ENCODE results near the gene SUPT3H. TPM values are rescaled to one million over a fixed set of nuclear protein-coding genes. Genes with fewer than 3 reads are reported as not detected.

Gene SUPT3H
- total and polyA plus RNA-seq, 5 donors from 2014 or later, result 4.8 to 7.8 (median 5.7) TPM

- H3K36me3 ChIP-seq (ENCODE audit: control insufficient read depth, insufficient read depth, low read length), result no peaks in the 10 kb centered on the region
- no peak overlapping the region for H3K4me3 ChIP-seq (ENCODE audit: low read depth, low read length)
- no peaks in the 10 kb centered on the region for H3K9me3 ChIP-seq (ENCODE audit: control insufficient read depth in 2 of 2, low read length in 2 of 2)
- Mint-ChIP-seq H3K36me3 (no peaks in the 10 kb centered on the region), H3K27ac (no peak overlapping the region), H3K4me1 (peaks cover 11 to 19% (median 15%) of the 10 kb centered on the region in 4 donors), H3K27me3 (peaks cover 60% of the 10 kb centered on the region), H3K4me3 (peak overlapping the region in 1 of 4 donors; percentile 17), H3K9me3 (no peaks in the 10 kb centered on the region)
- DNase-seq, result no peak
- H3K4me1 ChIP-seq (ENCODE audit: control insufficient read depth, insufficient read depth, low read length, poor library complexity, severe bottlenecking), result peaks cover 18% of the 10 kb centered on the region
- ATAC-seq (ENCODE audit: low read depth in 2 of 2), result no peak
- H3K27ac ChIP-seq (ENCODE audit: insufficient read depth, low read length, poor library complexity, severe bottlenecking), result no peak overlapping the region
- H3K27me3 ChIP-seq (ENCODE audit: control insufficient read depth, insufficient read depth, low read length), result peaks cover 9% of the 10 kb centered on the region
Observed at GRCh38 chr6:45415788-45416518, 38.2 kb upstream of the SUPT3H start.

- Mint-ChIP-seq H3K4me3 (peak overlapping the region in 1 of 4 donors; percentile 17), H3K36me3 (no peaks in the 10 kb centered on the region), H3K27ac (no peak overlapping the region), H3K9me3 (no peaks in the 10 kb centered on the region), H3K4me1 (peaks cover 5 to 12% (median 8%) of the 10 kb centered on the region in 4 donors), H3K27me3 (peaks cover 54% of the 10 kb centered on the region)
- H3K4me1 ChIP-seq (ENCODE audit: control insufficient read depth, insufficient read depth, low read length, poor library complexity, severe bottlenecking), result peaks cover 11% of the 10 kb centered on the region
- no peak overlapping the region for H3K27ac ChIP-seq (ENCODE audit: insufficient read depth, low read length, poor library complexity, severe bottlenecking)
- DNase-seq, result no peak
- H3K27me3 ChIP-seq (ENCODE audit: control insufficient read depth, insufficient read depth, low read length), result peaks cover 9% of the 10 kb centered on the region
- H3K4me3 ChIP-seq (ENCODE audit: low read depth, low read length), result no peak overlapping the region
- no peak for ATAC-seq (ENCODE audit: low read depth in 2 of 2)
- no peaks in the 10 kb centered on the region for H3K9me3 ChIP-seq (ENCODE audit: control insufficient read depth in 2 of 2, low read length in 2 of 2)
- no peaks in the 10 kb centered on the region for H3K36me3 ChIP-seq (ENCODE audit: control insufficient read depth, insufficient read depth, low read length)
Observed at GRCh38 chr6:45415315-45415714, 37.6 kb upstream of the SUPT3H start.

- no peaks in the 10 kb centered on the region for H3K36me3 ChIP-seq (ENCODE audit: control insufficient read depth, insufficient read depth, low read length)
- H3K9me3 Mint-ChIP-seq, result no peaks in the 10 kb centered on the region
- H3K9me3 ChIP-seq (ENCODE audit: control insufficient read depth in 2 of 2, low read length in 2 of 2), result no peaks in the 10 kb centered on the region
- ATAC-seq (ENCODE audit: low read depth in 2 of 2) (no peak), DNase-seq (no peak)
- H3K36me3 Mint-ChIP-seq, result no peaks in the 10 kb centered on the region
- H3K4me1 ChIP-seq (ENCODE audit: control insufficient read depth, insufficient read depth, low read length, poor library complexity, severe bottlenecking), result no peaks in the 10 kb centered on the region
- no peak overlapping the region for H3K4me3 ChIP-seq (ENCODE audit: low read depth, low read length)
- no peak overlapping the region for H3K4me3 Mint-ChIP-seq
- H3K27me3 Mint-ChIP-seq, result peaks cover 28% of the 10 kb centered on the region
- no peak overlapping the region for H3K27ac Mint-ChIP-seq
- no peak overlapping the region for H3K27ac ChIP-seq (ENCODE audit: insufficient read depth, low read length, poor library complexity, severe bottlenecking)
- H3K4me1 Mint-ChIP-seq, result peaks cover 0 to 2% (median 0%) of the 10 kb centered on the region in 4 donors
- H3K27me3 ChIP-seq (ENCODE audit: control insufficient read depth, insufficient read depth, low read length), result peaks cover 9% of the 10 kb centered on the region
Observed at GRCh38 chr6:45411959-45412358, 34.2 kb upstream of the SUPT3H start.

GRCh38 chr6:45400021-45400420 is 22.3 kb upstream of the SUPT3H start:
- no peaks in the 10 kb centered on the region for H3K9me3 ChIP-seq (ENCODE audit: control insufficient read depth in 2 of 2, low read length in 2 of 2)
- H3K27me3 ChIP-seq (ENCODE audit: control insufficient read depth, insufficient read depth, low read length), result no peaks in the 10 kb centered on the region
- Mint-ChIP-seq H3K36me3 (no peaks in the 10 kb centered on the region), H3K27ac (no peak overlapping the region), H3K27me3 (peaks cover 14% of the 10 kb centered on the region), H3K4me1 (peaks cover 0 to 2% (median under 1%) of the 10 kb centered on the region in 4 donors), H3K9me3 (peaks cover 0 to 3% (median 0%) of the 10 kb centered on the region in 7 donors), H3K4me3 (no peak overlapping the region)
- H3K4me1 ChIP-seq (ENCODE audit: control insufficient read depth, insufficient read depth, low read length, poor library complexity, severe bottlenecking), result no peaks in the 10 kb centered on the region
- no peak for DNase-seq
- no peak for ATAC-seq (ENCODE audit: low read depth in 2 of 2)
- no peak overlapping the region for H3K27ac ChIP-seq (ENCODE audit: insufficient read depth, low read length, poor library complexity, severe bottlenecking)
- H3K36me3 ChIP-seq (ENCODE audit: control insufficient read depth, insufficient read depth, low read length), result no peaks in the 10 kb centered on the region
- H3K4me3 ChIP-seq (ENCODE audit: low read depth, low read length), result no peak overlapping the region

- DNase-seq (peak in 1 of 3 donors; percentile 34), ATAC-seq (ENCODE audit: low read depth in 2 of 2) (no peak)
- Histone ChIP-seq H3K4me3 (ENCODE audit: low read depth, low read length) (no peak overlapping the region), H3K27ac (ENCODE audit: insufficient read depth, low read length, poor library complexity, severe bottlenecking) (no peak overlapping the region), H3K27me3 (ENCODE audit: control insufficient read depth, insufficient read depth, low read length) (no peaks in the 10 kb centered on the region), H3K36me3 (ENCODE audit: control insufficient read depth, insufficient read depth, low read length) (no peaks in the 10 kb centered on the region), H3K9me3 (ENCODE audit: control insufficient read depth in 2 of 2, low read length in 2 of 2) (no peaks in the 10 kb centered on the region), H3K4me1 (ENCODE audit: control insufficient read depth, insufficient read depth, low read length, poor library complexity, severe bottlenecking) (no peaks in the 10 kb centered on the region)
- no peaks in the 10 kb centered on the region for H3K36me3 Mint-ChIP-seq
- peaks cover 8% of the 10 kb centered on the region for H3K27me3 Mint-ChIP-seq
- H3K4me3 Mint-ChIP-seq, result no peak overlapping the region
- H3K27ac Mint-ChIP-seq, result no peak overlapping the region
- H3K4me1 Mint-ChIP-seq, result peaks cover 0 to 2% (median under 1%) of the 10 kb centered on the region in 4 donors
- peaks cover 0 to 5% (median under 1%) of the 10 kb centered on the region in 7 donors for H3K9me3 Mint-ChIP-seq
Observed at GRCh38 chr6:45398075-45398813, 20.5 kb upstream of the SUPT3H start.

- H3K27ac ChIP-seq (ENCODE audit: insufficient read depth, low read length, poor library complexity, severe bottlenecking), result no peak overlapping the region
- H3K36me3 ChIP-seq (ENCODE audit: control insufficient read depth, insufficient read depth, low read length), result no peaks in the 10 kb centered on the region
- H3K27ac Mint-ChIP-seq, result no peak overlapping the region
- H3K4me3 ChIP-seq (ENCODE audit: low read depth, low read length), result no peak overlapping the region
- H3K4me3 Mint-ChIP-seq, result no peak overlapping the region
- H3K9me3 ChIP-seq (ENCODE audit: control insufficient read depth in 2 of 2, low read length in 2 of 2), result peaks cover 2 to 4% of the 10 kb centered on the region in 2 experiments
- peaks cover 0 to 12% (median 5%) of the 10 kb centered on the region in 7 donors for H3K9me3 Mint-ChIP-seq
- ATAC-seq (ENCODE audit: low read depth in 2 of 2) (no peak), DNase-seq (no peak)
- H3K27me3 ChIP-seq (ENCODE audit: control insufficient read depth, insufficient read depth, low read length), result no peaks in the 10 kb centered on the region
- H3K4me1 ChIP-seq (ENCODE audit: control insufficient read depth, insufficient read depth, low read length, poor library complexity, severe bottlenecking), result no peaks in the 10 kb centered on the region
- H3K36me3 Mint-ChIP-seq, result no peaks in the 10 kb centered on the region
- H3K27me3 Mint-ChIP-seq, result no peaks in the 10 kb centered on the region
- H3K4me1 Mint-ChIP-seq, result peaks cover 0 to 2% (median under 1%) of the 10 kb centered on the region in 4 donors
Observed at GRCh38 chr6:45394586-45395095, 16.9 kb upstream of the SUPT3H start.

GRCh38 chr6:45388328-45388727 is 10.6 kb upstream of the SUPT3H start:
- Mint-ChIP-seq H3K27me3 (peaks cover 11% of the 10 kb centered on the region), H3K4me1 (no peaks in the 10 kb centered on the region), H3K36me3 (no peaks in the 10 kb centered on the region), H3K9me3 (peaks cover 0 to 12% (median 3%) of the 10 kb centered on the region in 7 donors), H3K27ac (no peak overlapping the region), H3K4me3 (no peak overlapping the region)
- no peak overlapping the region for H3K27ac ChIP-seq (ENCODE audit: insufficient read depth, low read length, poor library complexity, severe bottlenecking)
- DNase-seq (no peak), ATAC-seq (ENCODE audit: low read depth in 2 of 2) (no peak)
- H3K36me3 ChIP-seq (ENCODE audit: control insufficient read depth, insufficient read depth, low read length), result no peaks in the 10 kb centered on the region
- no peak overlapping the region for H3K4me3 ChIP-seq (ENCODE audit: low read depth, low read length)
- H3K27me3 ChIP-seq (ENCODE audit: control insufficient read depth, insufficient read depth, low read length), result no peaks in the 10 kb centered on the region
- H3K4me1 ChIP-seq (ENCODE audit: control insufficient read depth, insufficient read depth, low read length, poor library complexity, severe bottlenecking), result no peaks in the 10 kb centered on the region
- peaks cover 2 to 4% of the 10 kb centered on the region in 2 experiments for H3K9me3 ChIP-seq (ENCODE audit: control insufficient read depth in 2 of 2, low read length in 2 of 2)

All from CD4-positive, CD25-positive, alpha-beta regulatory T cell (primary cell).